ENCODE results near the gene ITGB1BP1. TPM values are rescaled to one million over a fixed set of nuclear protein-coding genes. Genes with fewer than 3 reads are reported as not detected.
"Not testable (repeated sequence)": the region's sequence is repeated elsewhere in the genome, so short reads cannot be mapped to it uniquely, and the experiment has no call there.

ITGB1BP1 gene
- total RNA-seq, 1 donor from 2014 or later, result 102 TPM

DNA sequence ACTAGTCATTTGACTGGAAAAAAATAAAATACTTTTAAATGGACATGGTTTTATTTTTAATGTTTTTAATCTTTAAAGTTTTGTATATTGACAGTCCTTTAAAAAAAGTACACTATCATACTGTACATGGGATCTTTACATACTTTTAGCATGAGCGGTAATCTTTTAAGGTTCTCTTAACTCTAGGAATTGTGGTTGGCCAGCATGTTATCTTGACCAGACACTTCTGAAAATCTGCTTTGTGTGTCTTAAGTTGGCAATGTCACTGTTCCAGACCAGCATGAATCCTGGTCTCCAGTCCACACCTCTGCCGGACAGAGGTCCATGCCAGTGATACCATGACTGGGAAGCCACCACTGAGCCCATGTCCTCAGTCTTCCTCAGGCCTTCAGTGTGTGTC, 17.7 kb downstream of the ITGB1BP1 start:
- ATAC-seq (no peak), DNase-seq (no peak)
- intact Hi-C loops (cut with micrococcal nuclease), result no loop called here

- DNase-seq, result no peak
- ATAC-seq, result no peak
- intact Hi-C loops (cut with micrococcal nuclease), result no loop called here
Measured at GRCh38 chr2:9404451-9404850, 18.9 kb downstream of the ITGB1BP1 start.

GRCh38 chr2:9403924-9404323, 19.4 kb downstream of the ITGB1BP1 start:
- ATAC-seq (no peak), DNase-seq (no peak)
- intact Hi-C loops (cut with micrococcal nuclease), result no loop called here

DNA sequence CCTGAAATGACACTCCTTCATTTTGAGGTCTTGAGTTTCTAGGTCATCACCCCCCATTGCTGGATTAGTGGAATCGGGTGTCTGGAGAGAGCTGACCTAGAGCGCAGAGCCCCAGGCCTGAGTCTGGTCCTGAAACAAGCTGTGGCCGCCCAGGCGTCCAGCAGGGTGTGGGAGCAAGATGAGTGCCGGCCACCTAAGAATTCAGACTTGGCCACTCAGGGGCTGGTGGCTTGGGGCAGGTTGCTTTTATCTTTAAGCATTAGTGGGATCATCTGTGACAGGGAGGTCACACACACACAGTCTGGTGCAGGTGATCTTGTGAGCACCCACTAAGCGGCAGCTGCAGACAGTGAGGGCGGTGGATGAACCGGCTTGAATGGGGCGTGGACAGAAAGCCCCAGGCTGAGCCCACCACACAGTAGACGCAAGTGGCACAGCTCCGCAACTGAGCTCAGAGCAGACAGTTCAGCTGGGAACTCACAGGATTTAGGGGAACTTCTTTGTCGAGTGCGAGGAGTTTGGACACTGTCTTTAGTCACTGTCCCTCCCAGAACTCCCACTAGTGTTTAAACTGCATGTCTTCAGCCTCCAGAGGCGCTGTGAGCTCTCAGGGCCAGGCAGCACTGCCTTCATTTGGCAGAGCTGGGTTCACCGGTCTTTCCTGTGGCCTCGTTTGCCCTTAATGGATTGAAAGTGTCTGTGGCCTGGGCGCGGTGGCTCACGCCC, 21.5 kb downstream of the ITGB1BP1 start:
- intact Hi-C loops (cut with micrococcal nuclease), result no loop called here
- ATAC-seq (no peak), DNase-seq (no peak)

- DNase-seq, result no peak
- intact Hi-C loops (cut with micrococcal nuclease), result no loop called here
- no peak for ATAC-seq
Measured at GRCh38 chr2:9401059-9401547, 22.2 kb downstream of the ITGB1BP1 start.

GRCh38 chr2:9400268-9401058, 22.9 kb downstream of the ITGB1BP1 start:
- ATAC-seq, result no peak

DNA sequence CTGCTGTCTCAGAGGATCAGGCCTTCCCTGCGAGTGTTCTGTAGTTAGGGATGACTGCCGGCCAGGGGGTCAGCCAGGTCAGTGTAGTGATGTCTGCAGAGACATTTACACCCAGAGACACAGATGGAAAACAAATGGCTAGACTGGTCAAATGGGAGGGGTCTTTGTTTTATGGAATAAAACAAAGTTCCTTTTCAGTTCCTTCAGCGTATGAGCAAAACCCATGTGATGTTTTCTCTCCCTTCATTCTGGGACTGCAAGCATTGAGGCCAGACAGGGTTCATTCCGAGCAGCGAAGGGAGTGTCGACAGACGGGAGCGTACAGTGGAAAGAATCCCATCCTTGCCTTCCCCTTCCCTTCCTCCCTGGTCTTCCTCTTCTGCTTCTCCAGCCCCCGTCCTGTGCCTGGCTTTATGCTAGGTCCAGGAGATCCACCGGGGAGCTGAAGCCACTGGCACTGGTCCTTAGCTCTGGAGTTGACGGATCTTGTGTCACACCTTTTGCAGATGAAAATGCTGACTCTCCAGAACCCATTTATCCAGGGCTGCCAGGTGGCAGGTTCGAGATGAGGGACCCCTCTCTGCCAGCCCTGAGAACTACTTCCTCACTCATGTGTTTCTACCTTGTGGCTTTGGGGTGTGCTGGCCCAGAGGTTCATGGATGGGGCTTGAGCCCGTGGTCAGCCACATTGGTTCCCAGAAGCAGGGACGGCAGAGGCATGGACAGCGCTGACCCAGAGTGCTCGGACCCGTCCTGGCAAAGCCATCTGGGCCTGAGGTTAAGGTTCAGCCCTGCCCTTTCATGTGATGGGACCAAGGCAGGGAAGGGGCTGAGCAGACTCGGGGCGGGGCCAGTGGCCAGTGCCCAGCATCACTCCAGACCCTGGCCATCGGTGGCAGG, 24.2 kb downstream of the ITGB1BP1 start:
- intact Hi-C loops (cut with micrococcal nuclease), result no loop called here
- DNase-seq (peak; percentile 62), ATAC-seq (peak; percentile 81)

More at GRCh38 chr2:9400268-9401058, 22.9 kb downstream of the ITGB1BP1 start:
- intact Hi-C loops (cut with micrococcal nuclease), result no loop called here
- DNase-seq, result no peak

GRCh38 chr2:9398251-9398650, 25.1 kb downstream of the ITGB1BP1 start:
- DNase-seq; ATAC-seq; intact Hi-C loops (cut with micrococcal nuclease): not testable (repeated sequence)

DNA sequence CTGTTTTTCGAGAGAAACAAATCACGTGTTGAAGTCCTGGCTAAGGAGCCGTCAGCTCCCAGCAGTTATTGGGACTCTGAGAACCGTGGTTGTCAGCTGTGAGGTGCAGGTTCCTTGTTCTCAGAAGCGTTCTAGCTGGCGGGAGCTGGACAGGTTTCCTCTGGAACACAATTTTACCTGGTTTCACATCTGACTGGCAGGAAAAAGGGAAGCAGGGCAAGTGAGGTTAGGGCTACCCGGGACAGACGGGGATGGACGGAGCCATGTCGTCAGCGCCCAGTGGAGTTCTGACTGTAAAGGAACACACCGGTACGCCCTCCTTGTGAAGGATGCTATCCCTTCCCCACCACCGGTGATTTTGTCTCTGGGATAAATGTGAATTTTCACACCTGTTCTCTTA, 26.1 kb downstream of the ITGB1BP1 start:
- intact Hi-C loops (cut with micrococcal nuclease), result no loop called here
- ATAC-seq (no peak), DNase-seq (no peak)

- intact Hi-C loops (cut with micrococcal nuclease), result no loop called here
- ATAC-seq (no peak), DNase-seq (no peak)
Measured at GRCh38 chr2:9394816-9395215, 28.5 kb downstream of the ITGB1BP1 start.

DNA sequence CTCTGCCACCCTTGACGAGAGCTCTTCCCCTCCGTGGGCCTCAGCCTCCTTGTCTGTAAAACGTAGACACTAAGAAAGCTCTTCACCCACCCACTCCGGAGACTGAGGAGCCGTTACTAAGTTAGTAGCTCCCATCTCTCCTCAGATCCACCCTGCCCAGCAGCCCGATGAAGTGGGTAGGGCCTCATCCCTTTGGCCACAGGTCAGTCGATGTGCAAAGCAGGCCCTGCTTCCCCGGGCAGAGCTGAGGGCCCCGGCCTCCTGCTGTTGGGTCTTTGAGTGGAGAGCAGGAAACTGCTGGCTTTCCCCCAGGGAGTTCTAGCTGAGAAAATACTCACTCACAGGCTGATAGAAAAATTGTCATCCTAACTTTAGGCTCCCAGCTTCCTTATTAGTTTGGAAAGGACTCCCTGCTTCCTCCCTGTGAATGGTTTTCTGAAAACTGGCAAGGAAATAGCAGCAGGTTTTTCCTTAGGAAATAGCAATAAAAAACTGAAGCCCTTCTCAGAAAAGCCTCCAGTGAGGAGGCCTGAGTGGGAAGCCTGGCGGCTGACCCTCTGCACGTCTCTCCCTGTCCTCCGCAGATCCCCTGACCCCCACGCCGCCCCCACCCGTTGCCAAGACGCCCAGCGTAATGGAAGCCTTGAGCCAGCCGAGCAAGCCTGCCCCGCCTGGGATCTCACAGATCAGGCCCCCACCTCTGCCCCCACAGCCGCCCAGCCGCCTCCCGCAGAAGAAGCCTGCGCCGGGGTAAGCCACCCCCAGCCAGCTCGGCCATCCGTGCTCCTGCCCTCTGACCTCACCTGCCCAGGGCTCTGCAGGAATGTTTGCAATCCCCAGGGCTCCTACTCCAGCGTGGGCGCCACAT, 30.2 kb downstream of the ITGB1BP1 start:
- ATAC-seq (peak; percentile 67), DNase-seq (peak; percentile 55)
- intact Hi-C loops (cut with micrococcal nuclease), result no loop called here

DNA sequence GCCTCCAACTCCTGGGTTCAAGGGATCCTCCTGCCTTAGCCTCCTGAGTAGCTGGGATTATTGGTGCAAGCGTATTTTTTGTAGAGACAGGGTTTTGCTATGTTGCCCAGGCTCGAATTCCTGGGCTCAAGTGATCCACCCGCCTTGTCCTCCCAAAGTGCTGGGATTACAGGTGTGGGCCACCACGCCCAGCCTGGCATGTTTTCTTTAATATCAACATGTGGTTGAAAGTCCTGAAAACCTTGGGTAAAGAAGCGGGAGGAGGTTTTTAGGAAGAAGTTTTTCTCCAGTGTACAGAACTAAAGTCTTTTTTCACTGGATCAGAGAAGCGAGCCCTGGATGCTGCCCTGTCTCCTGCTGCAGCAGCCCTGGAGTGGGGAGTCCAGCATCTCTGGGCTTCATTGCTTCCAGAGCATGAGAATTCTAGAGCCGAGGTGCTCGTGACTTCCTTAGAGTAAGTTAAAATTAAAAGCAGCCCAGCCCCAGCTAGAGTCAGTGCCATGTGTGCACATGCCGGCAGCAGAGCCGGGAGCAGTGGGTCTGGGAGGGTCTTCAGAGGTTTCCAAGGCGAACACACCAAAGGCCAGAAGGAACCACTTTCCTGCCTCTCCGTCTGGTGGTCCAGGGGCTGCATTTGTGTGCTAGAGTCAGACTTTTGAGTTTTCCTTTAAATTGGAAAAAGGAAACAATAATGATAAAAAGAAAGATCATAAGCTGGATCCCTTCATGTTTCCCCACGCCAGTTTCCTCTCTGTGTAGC, 31.2 kb downstream of the ITGB1BP1 start:
- DNase-seq, result no peak
- intact Hi-C loops (cut with micrococcal nuclease), result no loop called here
- ATAC-seq, result no peak

- intact Hi-C loops (cut with micrococcal nuclease), result no loop called here
Measured at GRCh38 chr2:9390991-9391390, 32.3 kb downstream of the ITGB1BP1 start.

DNA sequence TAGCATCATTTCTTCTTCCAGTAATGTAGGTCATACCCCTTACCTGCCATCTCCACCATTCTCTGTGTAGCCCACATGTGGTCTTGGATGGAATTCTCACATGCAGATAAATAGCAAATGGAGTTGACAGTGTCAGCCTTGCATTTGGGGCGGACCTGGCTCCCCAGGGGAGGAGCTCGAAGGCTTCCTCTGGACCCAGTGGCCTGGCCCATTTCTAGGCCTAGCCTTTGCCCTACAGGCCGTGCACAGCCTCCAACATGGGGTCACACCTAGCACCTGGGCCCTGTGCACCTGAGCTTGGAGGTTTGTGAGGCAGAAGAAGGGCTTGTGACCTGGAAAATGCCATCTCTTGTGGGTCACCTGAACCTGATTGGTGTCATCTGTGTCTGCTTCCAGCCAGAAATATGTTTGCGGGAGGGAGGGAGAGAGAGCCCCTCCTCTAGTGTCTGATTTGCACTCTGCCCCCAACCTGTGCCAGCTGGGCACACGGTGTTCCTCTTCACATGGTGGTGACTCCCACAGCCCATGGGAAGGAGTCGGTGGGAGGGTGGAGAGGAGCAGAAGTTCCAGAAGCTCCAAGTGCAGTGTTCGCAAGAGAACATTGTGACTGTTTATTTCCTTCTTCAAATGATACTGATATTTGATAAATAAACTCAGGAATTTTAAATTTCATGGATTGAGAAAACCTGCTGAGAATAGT, 33.0 kb downstream of the ITGB1BP1 start:
- DNase-seq (no peak), ATAC-seq (no peak)
- intact Hi-C loops (cut with micrococcal nuclease), result no loop called here

More at GRCh38 chr2:9390991-9391390, 32.3 kb downstream of the ITGB1BP1 start:
- ATAC-seq (no peak), DNase-seq (no peak)

DNA sequence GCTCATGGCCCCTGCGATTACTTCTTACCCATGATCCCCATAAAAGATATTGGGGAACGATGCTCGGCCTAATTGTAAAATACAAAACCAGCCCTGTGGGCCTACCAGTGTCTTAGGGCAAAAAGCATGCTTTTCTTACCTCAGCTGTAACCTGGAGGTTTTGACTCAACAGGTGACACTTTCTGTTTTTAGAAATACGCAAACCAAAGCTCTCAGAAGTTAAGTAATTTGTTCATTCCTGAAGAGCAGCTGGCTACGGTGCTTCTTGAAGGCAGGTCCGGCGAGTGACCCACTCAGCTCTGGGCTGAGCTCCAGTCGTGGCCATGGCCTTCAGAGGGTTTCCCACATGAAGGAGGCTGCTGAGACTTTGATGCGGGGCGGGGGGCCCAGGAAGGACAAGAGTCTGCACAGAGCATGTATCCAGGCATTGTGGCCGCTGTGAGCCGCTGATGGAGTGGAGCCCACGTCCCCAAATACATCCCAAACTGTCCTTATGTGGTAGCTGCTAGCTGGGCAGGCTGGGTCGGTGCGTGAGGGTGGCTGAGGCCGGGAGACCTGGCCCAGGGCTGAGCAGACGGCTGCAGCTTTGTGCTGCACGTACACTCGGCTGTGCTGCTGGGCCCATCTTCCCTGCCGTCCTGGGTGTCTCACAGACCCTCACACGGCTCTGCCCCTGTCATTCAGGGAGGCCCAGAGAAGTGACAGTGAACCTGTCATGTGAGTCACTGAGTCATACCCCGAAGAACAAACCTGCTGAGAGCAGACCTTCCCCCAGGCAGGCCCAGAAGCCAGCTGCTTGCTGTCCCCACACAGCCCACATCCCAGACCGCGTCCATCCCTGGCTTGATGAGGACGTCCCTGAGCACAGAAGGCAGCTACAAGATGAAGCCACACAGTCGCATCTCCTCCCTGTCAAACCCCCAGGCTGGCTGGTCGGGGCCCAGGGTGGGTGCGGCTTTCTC, 34.1 kb downstream of the ITGB1BP1 start:
- no peak for ATAC-seq
- no peak for DNase-seq
- intact Hi-C loops (cut with micrococcal nuclease), result no loop called here

DNA sequence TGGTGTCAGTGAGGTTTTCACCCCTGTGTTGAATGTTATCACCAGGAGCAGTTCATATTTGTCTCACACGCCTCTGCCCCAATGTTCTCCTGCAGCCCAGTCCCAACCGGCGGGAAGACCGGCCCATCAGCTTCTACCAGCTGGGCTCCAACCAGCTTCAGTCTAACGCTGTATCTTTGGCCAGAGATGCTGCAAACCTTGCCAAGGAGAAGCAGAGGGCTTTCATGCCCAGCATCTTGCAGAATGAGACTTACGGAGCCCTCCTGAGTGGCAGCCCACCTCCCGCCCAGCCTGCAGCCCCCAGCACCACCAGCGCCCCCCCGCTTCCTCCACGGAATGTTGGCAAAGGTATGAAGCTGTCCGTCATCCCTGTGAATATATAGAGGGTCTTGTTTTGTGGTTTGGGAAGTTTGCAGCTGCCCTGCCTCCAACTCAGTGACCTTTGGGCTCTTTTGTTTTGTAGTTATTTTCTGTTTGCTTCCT, 35.1 kb downstream of the ITGB1BP1 start:
- intact Hi-C loops (cut with micrococcal nuclease), result no loop called here
- DNase-seq, result no peak
- no peak for ATAC-seq

Data from left ventricle myocardium superior (tissue), 1 donor.